CD4-positive, CD25-positive, alpha-beta regulatory T cell (primary cell): Measurements from ENCODE around the gene TPST2. TPM values are rescaled to one million over a fixed set of nuclear protein-coding genes. Genes with fewer than 3 reads are reported as not detected.

Source experiments
- ATAC-seq, 2 donors: fragments of 150-1000 bp; cut with Tn5 transposase; one replicate each; pipeline ENCODE4 v1.10.0; 2021; ENCODE audit warnings: low read depth in 2 of 2, moderate number of reproducible peaks in 2 of 2, moderate library complexity in 1 of 2
- DNase-seq, 3 donors: peaks; one replicate each; pipeline versions ENCODE4 v3.0.0 to v3.0.0-alpha.2; 2012 to 2022; ENCODE audit warnings: mixed read lengths in 1 of 3
- H3K27ac ChIP-seq: one replicate; pipeline ENCODE4 v1.7.0; 2013; ENCODE audit warnings: mild to moderate bottlenecking, low read length; ENCODE audit not compliant: insufficient read depth, poor library complexity, severe bottlenecking
- H3K27me3 ChIP-seq: one replicate; pipeline ENCODE4 v1.7.0; 2013; ENCODE audit warnings: low read length; ENCODE audit not compliant: control insufficient read depth, insufficient read depth
- H3K36me3 ChIP-seq: one replicate; pipeline ENCODE4 v1.7.0; 2013; ENCODE audit warnings: mild to moderate bottlenecking, low read length, moderate library complexity; ENCODE audit not compliant: control insufficient read depth, insufficient read depth
- H3K4me1 ChIP-seq: 2 replicates; pipeline ENCODE4 v1.7.0; 2013; ENCODE audit warnings: mild to moderate bottlenecking, low read length; ENCODE audit not compliant: insufficient read depth, control insufficient read depth, poor library complexity, severe bottlenecking
- H3K4me3 ChIP-seq: one replicate; pipeline ENCODE4 v1.7.0; 2013; ENCODE audit warnings: low read depth, mild to moderate bottlenecking, low read length, moderate library complexity
- H3K9me3 ChIP-seq, 2 experiments: 1 replicate in 1 of 2; 2 replicates in 1 of 2; pipeline ENCODE4 v1.7.0; 2013; ENCODE audit warnings: low read length in 2 of 2, mild to moderate bottlenecking in 1 of 2, moderate library complexity in 1 of 2; ENCODE audit not compliant: control insufficient read depth in 2 of 2
- H3K27ac Mint-ChIP-seq, 3 donors: one replicate each; pipeline ENCODE4 v1.8.0; 2020 to 2022; ENCODE audit warnings: mild to moderate bottlenecking in 3 of 3, mixed read lengths in 3 of 3, moderate library complexity in 2 of 3
- H3K27me3 Mint-ChIP-seq: one replicate; pipeline ENCODE4 v1.8.0; 2022; ENCODE audit warnings: mild to moderate bottlenecking, mixed read lengths
- H3K36me3 Mint-ChIP-seq: one replicate; pipeline ENCODE4 v1.8.0; 2020; ENCODE audit warnings: mixed read lengths
- H3K4me1 Mint-ChIP-seq, 4 donors: one replicate each; pipeline ENCODE4 v1.8.0; 2020 to 2022; ENCODE audit warnings: mixed read lengths in 4 of 4, mild to moderate bottlenecking in 1 of 4
- H3K4me3 Mint-ChIP-seq, 4 donors: one replicate each; pipeline ENCODE4 v1.8.0; 2020 to 2022; ENCODE audit warnings: mild to moderate bottlenecking in 4 of 4, mixed read lengths in 4 of 4, moderate library complexity in 3 of 4
- H3K9me3 Mint-ChIP-seq, 7 donors: one replicate each; pipeline ENCODE4 v1.8.0; 2020 to 2022; ENCODE audit warnings: mixed read lengths in 7 of 7, mild to moderate bottlenecking in 3 of 7, moderate library complexity in 2 of 7
- polyA plus RNA-seq, 4 donors: library from polyadenylated mRNA; unstranded; fragments of 300-500 nt; fragmentation: Illumina TruSeq; gene quantifications; one replicate each; pipeline ENCODE4 v1.2.3, GENCODE V29; 2021
- total RNA-seq: library from RNA; stranded (reverse); gene quantifications from one replicate; pipeline ENCODE4 v1.2.3, GENCODE V29; 2022

TPST2 gene
- total and polyA plus RNA-seq, 5 donors from 2014 or later = 36.0 to 64.6 (median 55.0) TPM

DNA sequence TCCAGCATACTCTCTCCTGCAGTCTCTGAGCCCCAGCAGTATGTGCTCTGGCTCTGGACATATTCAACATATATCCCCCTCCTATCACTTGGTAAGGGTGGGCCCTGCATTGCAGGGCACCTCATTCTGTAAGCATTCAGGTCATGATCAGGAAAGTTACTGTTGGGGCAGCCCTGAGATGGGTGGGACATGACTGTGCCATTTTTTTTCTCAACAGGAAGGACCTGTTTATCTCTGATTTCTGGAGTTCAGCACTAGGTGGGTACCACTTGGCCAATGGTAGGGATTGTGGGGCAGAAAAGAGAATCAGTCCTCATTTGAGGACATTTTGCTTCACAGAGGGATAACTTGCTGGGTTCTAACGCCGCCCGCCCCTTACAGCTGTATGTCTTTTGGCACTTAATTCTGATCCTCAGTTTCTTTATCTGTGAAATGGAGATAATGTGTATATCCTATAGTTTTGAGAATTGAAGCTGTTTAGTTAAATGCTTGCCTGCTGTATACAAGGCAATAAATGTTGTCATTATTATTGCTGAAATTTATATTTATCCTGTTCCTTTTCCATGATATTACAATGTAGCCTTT is 104.0 kb downstream of the TPST2 start:
- no peaks in the 10 kb centered on the region for H3K9me3 ChIP-seq
- Mint-ChIP-seq H3K4me1 (peaks cover 28 to 49% (median 42%) of the 10 kb centered on the region in 4 donors), H3K36me3 (peaks cover 20% of the 10 kb centered on the region), H3K9me3 (no peaks in the 10 kb centered on the region), H3K27me3 (no peaks in the 10 kb centered on the region), H3K4me3 (peak overlapping the region in 3 of 4 donors; percentile 68 to 90 (median 76)), H3K27ac (peak overlapping the region in 2 of 3 donors; percentile 91 to 99)
- peaks cover 28% of the 10 kb centered on the region for H3K4me1 ChIP-seq
- ATAC-seq (no peak), DNase-seq (no peak)
- H3K4me3 ChIP-seq = no peak overlapping the region
- peaks cover 35% of the 10 kb centered on the region for H3K36me3 ChIP-seq
- H3K27ac ChIP-seq = peak overlapping the region; percentile 94
- no peaks in the 10 kb centered on the region for H3K27me3 ChIP-seq

DNA sequence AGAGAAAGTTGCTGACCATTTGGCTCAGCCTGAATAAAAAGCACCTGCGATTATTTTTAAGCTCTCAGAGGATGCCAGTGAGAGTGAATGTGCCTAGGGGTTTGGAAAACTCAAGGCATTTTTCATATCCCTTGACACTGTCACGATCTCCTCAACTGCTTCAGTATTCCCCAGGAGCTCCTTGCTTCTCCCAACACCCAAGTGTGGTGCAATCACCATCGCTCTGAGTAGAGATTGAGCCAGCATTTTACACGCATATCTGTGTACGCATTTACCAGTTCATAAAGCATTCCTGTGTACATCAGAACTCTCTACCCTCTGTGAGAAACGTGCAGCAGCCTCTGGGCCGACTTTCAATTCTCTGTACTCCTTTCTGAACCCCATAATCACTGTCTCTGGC is 104.9 kb downstream of the TPST2 start:
- H3K36me3 ChIP-seq = peaks cover 27% of the 10 kb centered on the region
- Mint-ChIP-seq H3K4me3 (peak overlapping the region; percentile 45 to 90 (median 58)), H3K4me1 (peaks cover 29 to 58% (median 47%) of the 10 kb centered on the region in 4 donors), H3K27ac (peak overlapping the region in 2 of 3 donors; percentile 27 to 99), H3K27me3 (no peaks in the 10 kb centered on the region), H3K9me3 (no peaks in the 10 kb centered on the region), H3K36me3 (peaks cover 17% of the 10 kb centered on the region)
- ATAC-seq (no peak), DNase-seq (no peak)
- H3K27ac ChIP-seq = peak overlapping the region; percentile 94
- peaks cover 37% of the 10 kb centered on the region for H3K4me1 ChIP-seq
- no peaks in the 10 kb centered on the region for H3K27me3 ChIP-seq
- no peaks in the 10 kb centered on the region for H3K9me3 ChIP-seq
- peak overlapping the region; percentile 95 for H3K4me3 ChIP-seq

DNA sequence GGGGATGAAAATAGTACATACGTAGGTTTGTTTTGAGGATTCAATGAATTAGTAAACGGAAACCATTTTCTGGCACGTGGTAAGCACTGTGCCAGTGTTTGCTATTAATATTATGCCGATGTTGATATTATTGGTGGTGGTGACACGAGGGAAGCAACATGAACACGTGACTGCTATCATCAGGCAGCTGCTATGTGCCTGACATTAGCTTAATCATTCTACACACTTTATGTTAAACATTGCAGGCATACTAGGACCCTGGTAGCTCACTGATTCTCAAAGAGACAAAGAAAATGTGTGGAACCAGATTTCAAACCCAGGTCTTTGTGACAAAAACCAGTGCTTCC is 105.6 kb downstream of the TPST2 start:
- DNase-seq = peak; percentile 30 to 56 (median 49)
- Histone ChIP-seq H3K9me3 (no peaks in the 10 kb centered on the region), H3K4me1 (peaks cover 38% of the 10 kb centered on the region), H3K36me3 (peaks cover 20% of the 10 kb centered on the region), H3K27me3 (no peaks in the 10 kb centered on the region), H3K27ac (peak overlapping the region; percentile 94), H3K4me3 (peak overlapping the region; percentile 95)
- peaks cover 21% of the 10 kb centered on the region for H3K36me3 Mint-ChIP-seq
- H3K4me3 Mint-ChIP-seq = peak overlapping the region; percentile 90 to 96 (median 95)
- peaks cover 36 to 65% (median 54%) of the 10 kb centered on the region in 4 donors for H3K4me1 Mint-ChIP-seq
- peaks cover 0 to 2% (median 0%) of the 10 kb centered on the region in 7 donors for H3K9me3 Mint-ChIP-seq
- no peaks in the 10 kb centered on the region for H3K27me3 Mint-ChIP-seq
- H3K27ac Mint-ChIP-seq = peak overlapping the region; percentile 82 to 99 (median 99)
- ATAC-seq = peak; percentile 39 to 42

GRCh38 chr22:26483439-26484359 is 106.2 kb downstream of the TPST2 start, which contains the start of the genes HPS4 and SRRD:
Gene HPS4 (minus strand): TSS chr22:26483783. CDS start chr22:26481762, 2,021 bp downstream.
Gene SRRD (plus strand): TSS chr22:26483877. CDS start chr22:26483891, 14 bp downstream.
- H3K4me1 ChIP-seq = peaks cover 45% of the 10 kb centered on the region

GRCh38 chr22:26483043-26483438 is 106.9 kb downstream of the TPST2 start:
- Mint-ChIP-seq H3K9me3 (peaks cover 0 to 2% (median 0%) of the 10 kb centered on the region in 7 donors), H3K27me3 (no peaks in the 10 kb centered on the region), H3K36me3 (peaks cover 17% of the 10 kb centered on the region), H3K4me1 (peaks cover 40 to 74% (median 54%) of the 10 kb centered on the region in 4 donors), H3K4me3 (peak overlapping the region; percentile 90 to 96 (median 95)), H3K27ac (peak overlapping the region; percentile 99)
- peak overlapping the region; percentile 73 for H3K4me3 ChIP-seq
- no peaks in the 10 kb centered on the region for H3K9me3 ChIP-seq
- ATAC-seq = no peak
- H3K27me3 ChIP-seq = no peaks in the 10 kb centered on the region
- peaks cover 7% of the 10 kb centered on the region for H3K36me3 ChIP-seq
- H3K4me1 ChIP-seq = peaks cover 46% of the 10 kb centered on the region
- DNase-seq = no peak
- H3K27ac ChIP-seq = peak overlapping the region; percentile 94

More at GRCh38 chr22:26483439-26484359, 106.2 kb downstream of the TPST2 start, which contains the start of the genes HPS4 and SRRD:
- Mint-ChIP-seq H3K4me1 (peaks cover 38 to 71% (median 57%) of the 10 kb centered on the region in 4 donors), H3K36me3 (peaks cover 21% of the 10 kb centered on the region), H3K27me3 (no peaks in the 10 kb centered on the region), H3K27ac (peak within 1 kb of the TSS; percentile 99), H3K9me3 (peaks cover 0 to 2% (median 0%) of the 10 kb centered on the region in 7 donors), H3K4me3 (peak within 1 kb of the TSS; percentile 90 to 96 (median 95))
- H3K27me3 ChIP-seq = no peaks in the 10 kb centered on the region
- peak; percentile 91 to 95 (median 94) for DNase-seq
- peaks cover 14% of the 10 kb centered on the region for H3K36me3 ChIP-seq
- ATAC-seq = peak; percentile 80 to 83
- H3K27ac ChIP-seq = peak within 1 kb of the TSS; percentile 94
- peak within 1 kb of the TSS; percentile 95 for H3K4me3 ChIP-seq
- no peaks in the 10 kb centered on the region for H3K9me3 ChIP-seq

GRCh38 chr22:26482161-26482560 is 107.8 kb downstream of the TPST2 start:
- peaks cover 6% of the 10 kb centered on the region for H3K36me3 ChIP-seq
- H3K4me1 Mint-ChIP-seq = peaks cover 49 to 83% (median 62%) of the 10 kb centered on the region in 4 donors
- peak overlapping the region; percentile 85 to 99 (median 99) for H3K27ac Mint-ChIP-seq
- peaks cover 46% of the 10 kb centered on the region for H3K4me1 ChIP-seq
- ATAC-seq (no peak), DNase-seq (no peak)
- H3K4me3 Mint-ChIP-seq = peak overlapping the region; percentile 90 to 96 (median 95)
- no peaks in the 10 kb centered on the region for H3K9me3 ChIP-seq
- H3K27me3 ChIP-seq = no peaks in the 10 kb centered on the region
- H3K27me3 Mint-ChIP-seq = no peaks in the 10 kb centered on the region
- peak overlapping the region; percentile 73 for H3K4me3 ChIP-seq
- peaks cover 26% of the 10 kb centered on the region for H3K36me3 Mint-ChIP-seq
- no peak overlapping the region for H3K27ac ChIP-seq
- peaks cover 0 to 2% (median 0%) of the 10 kb centered on the region in 7 donors for H3K9me3 Mint-ChIP-seq

DNA sequence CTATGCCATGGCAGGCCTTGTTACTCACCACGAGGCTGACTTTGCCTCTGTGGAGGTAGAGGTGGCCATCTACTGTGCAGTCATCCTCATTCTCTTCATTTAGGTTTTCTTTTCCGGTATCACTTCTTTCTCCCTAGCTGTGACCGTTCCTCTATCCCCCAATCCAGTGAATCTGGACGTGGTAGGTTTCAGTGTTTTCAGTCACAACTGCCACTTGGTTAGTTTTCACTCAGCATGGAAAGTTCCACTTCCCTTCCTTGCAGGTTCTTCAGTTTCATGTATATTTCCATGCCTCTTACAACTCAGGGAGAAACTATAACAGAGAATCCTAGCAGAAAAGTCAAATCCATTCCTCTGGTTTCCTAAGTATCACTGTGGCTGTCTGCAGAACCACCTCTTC is 108.2 kb downstream of the TPST2 start:
- Histone ChIP-seq H3K4me3 (no peak overlapping the region), H3K4me1 (peaks cover 46% of the 10 kb centered on the region), H3K9me3 (no peaks in the 10 kb centered on the region), H3K27ac (no peak overlapping the region), H3K27me3 (no peaks in the 10 kb centered on the region), H3K36me3 (peaks cover 10% of the 10 kb centered on the region)
- Mint-ChIP-seq H3K36me3 (peaks cover 26% of the 10 kb centered on the region), H3K27ac (peak overlapping the region in 2 of 3 donors; percentile 99), H3K9me3 (peaks cover 0 to 2% (median 0%) of the 10 kb centered on the region in 7 donors), H3K27me3 (no peaks in the 10 kb centered on the region), H3K4me1 (peaks cover 49 to 83% (median 64%) of the 10 kb centered on the region in 4 donors), H3K4me3 (peak overlapping the region; percentile 90 to 96 (median 95))
- no peak for DNase-seq
- ATAC-seq = no peak
